IPS-18a (cell line): ENCODE results near the gene SUPV3L1.

Experiments
- H3K27ac ChIP-seq: one replicate; pipeline ENCODE4 v1.5.1; 2013; ENCODE audit warnings: low read length
- H3K27me3 ChIP-seq: one replicate; pipeline ENCODE4 v1.6.1; 2013; ENCODE audit warnings: mild to moderate bottlenecking, low read length; ENCODE audit not compliant: control insufficient read depth, insufficient read depth
- H3K36me3 ChIP-seq: one replicate; pipeline ENCODE4 v1.6.1; 2013; ENCODE audit warnings: low read depth, low read length; ENCODE audit not compliant: control insufficient read depth
- H3K4me1 ChIP-seq: one replicate; pipeline ENCODE4 v1.6.1; 2013; ENCODE audit warnings: low read depth, low read length; ENCODE audit not compliant: control insufficient read depth
- H3K4me3 ChIP-seq: one replicate; pipeline ENCODE4 v1.5.1; 2013; ENCODE audit warnings: low read length
- H3K9ac ChIP-seq: one replicate; pipeline ENCODE4 v1.6.1; 2013; ENCODE audit warnings: mild to moderate bottlenecking, low read length, moderate library complexity
- H3K9me3 ChIP-seq: one replicate; pipeline ENCODE4 v1.6.1; 2013; ENCODE audit warnings: low read depth, low read length; ENCODE audit not compliant: control insufficient read depth

SUPV3L1 gene

DNA sequence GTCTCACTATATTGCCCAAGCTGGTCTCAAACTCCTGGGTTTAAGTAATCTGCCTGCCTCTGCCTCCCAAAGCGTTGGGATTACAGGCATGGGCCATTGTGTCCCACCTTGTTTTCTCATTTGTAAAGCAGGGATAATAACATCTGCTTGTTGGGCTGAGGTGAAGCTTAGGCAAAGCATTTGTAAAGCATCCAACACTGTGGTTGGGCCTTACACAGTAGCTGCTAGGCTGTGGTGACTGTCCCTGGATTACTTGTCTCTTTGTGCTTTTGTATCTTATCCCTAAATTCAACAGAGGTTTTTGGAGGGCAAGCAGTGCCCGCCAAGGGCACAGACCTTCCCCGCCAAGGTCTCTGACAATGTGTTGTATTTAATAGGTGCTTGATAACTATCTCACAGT, 54.4 kb downstream of the SUPV3L1 start:
- no peaks in the 10 kb centered on the region for H3K27me3 ChIP-seq
- no peaks in the 10 kb centered on the region for H3K36me3 ChIP-seq
- no peak overlapping the region for H3K27ac ChIP-seq
- H3K9me3 ChIP-seq = no peaks in the 10 kb centered on the region
- H3K4me1 ChIP-seq = peaks cover 4% of the 10 kb centered on the region
- H3K9ac ChIP-seq = no peak overlapping the region
- H3K4me3 ChIP-seq = no peak overlapping the region

- Histone ChIP-seq H3K27ac (no peak overlapping the region), H3K36me3 (no peaks in the 10 kb centered on the region), H3K9ac (no peak overlapping the region), H3K4me1 (peaks cover 4% of the 10 kb centered on the region), H3K4me3 (no peak overlapping the region), H3K9me3 (no peaks in the 10 kb centered on the region), H3K27me3 (no peaks in the 10 kb centered on the region)
These were observed 57.6 kb downstream of the SUPV3L1 start for GRCh38 chr10:69237528-69238159.

- Histone ChIP-seq H3K9ac (no peak overlapping the region), H3K27me3 (no peaks in the 10 kb centered on the region), H3K4me3 (no peak overlapping the region)
These were observed 59.1 kb downstream of the SUPV3L1 start for GRCh38 chr10:69239136-69239535.

GRCh38 chr10:69239816-69240434, 59.9 kb downstream of the SUPV3L1 start:
- H3K27me3 ChIP-seq = no peaks in the 10 kb centered on the region
- no peak overlapping the region for H3K4me3 ChIP-seq
- H3K36me3 ChIP-seq = no peaks in the 10 kb centered on the region
- H3K4me1 ChIP-seq = peaks cover 4% of the 10 kb centered on the region
- H3K9me3 ChIP-seq = no peaks in the 10 kb centered on the region
- no peak overlapping the region for H3K9ac ChIP-seq
- no peak overlapping the region for H3K27ac ChIP-seq

More at GRCh38 chr10:69239136-69239535, 59.1 kb downstream of the SUPV3L1 start:
- Histone ChIP-seq H3K36me3 (no peaks in the 10 kb centered on the region), H3K27ac (no peak overlapping the region), H3K9me3 (no peaks in the 10 kb centered on the region), H3K4me1 (peaks cover 4% of the 10 kb centered on the region)

- Histone ChIP-seq H3K4me1 (peaks cover 4% of the 10 kb centered on the region), H3K9me3 (no peaks in the 10 kb centered on the region), H3K27me3 (no peaks in the 10 kb centered on the region), H3K36me3 (no peaks in the 10 kb centered on the region), H3K27ac (no peak overlapping the region), H3K4me3 (no peak overlapping the region), H3K9ac (no peak overlapping the region)
These were observed 60.4 kb downstream of the SUPV3L1 start for GRCh38 chr10:69240455-69240854.

- H3K4me3 ChIP-seq = no peak overlapping the region
- H3K9me3 ChIP-seq = no peaks in the 10 kb centered on the region
- H3K4me1 ChIP-seq = peaks cover 4% of the 10 kb centered on the region
- H3K27me3 ChIP-seq = no peaks in the 10 kb centered on the region
- no peak overlapping the region for H3K9ac ChIP-seq
- no peaks in the 10 kb centered on the region for H3K36me3 ChIP-seq
- H3K27ac ChIP-seq = no peak overlapping the region
These were observed 61.5 kb downstream of the SUPV3L1 start for GRCh38 chr10:69241575-69241974.

- Histone ChIP-seq H3K4me3 (no peak overlapping the region), H3K27ac (no peak overlapping the region), H3K36me3 (no peaks in the 10 kb centered on the region), H3K9me3 (no peaks in the 10 kb centered on the region), H3K9ac (no peak overlapping the region), H3K4me1 (peaks cover 4% of the 10 kb centered on the region), H3K27me3 (no peaks in the 10 kb centered on the region)
These were observed 62.2 kb downstream of the SUPV3L1 start for GRCh38 chr10:69242040-69242851.

GRCh38 chr10:69242852-69243212, 62.8 kb downstream of the SUPV3L1 start:
- no peak overlapping the region for H3K27ac ChIP-seq

GRCh38 chr10:69243817-69244216, 63.8 kb downstream of the SUPV3L1 start:
- H3K4me1 ChIP-seq = no peaks in the 10 kb centered on the region
- H3K27ac ChIP-seq = no peak overlapping the region
- no peaks in the 10 kb centered on the region for H3K9me3 ChIP-seq
- H3K4me3 ChIP-seq = no peak overlapping the region
- H3K36me3 ChIP-seq = no peaks in the 10 kb centered on the region
- no peaks in the 10 kb centered on the region for H3K27me3 ChIP-seq
- no peak overlapping the region for H3K9ac ChIP-seq

More at GRCh38 chr10:69242852-69243212, 62.8 kb downstream of the SUPV3L1 start:
- no peak overlapping the region for H3K4me3 ChIP-seq
- H3K4me1 ChIP-seq = peaks cover 3% of the 10 kb centered on the region
- no peaks in the 10 kb centered on the region for H3K9me3 ChIP-seq
- H3K9ac ChIP-seq = no peak overlapping the region
- no peaks in the 10 kb centered on the region for H3K27me3 ChIP-seq
- no peaks in the 10 kb centered on the region for H3K36me3 ChIP-seq

GRCh38 chr10:69246036-69246435, 66.0 kb downstream of the SUPV3L1 start:
- no peaks in the 10 kb centered on the region for H3K9me3 ChIP-seq
- no peaks in the 10 kb centered on the region for H3K27me3 ChIP-seq
- H3K36me3 ChIP-seq = no peaks in the 10 kb centered on the region

DNA sequence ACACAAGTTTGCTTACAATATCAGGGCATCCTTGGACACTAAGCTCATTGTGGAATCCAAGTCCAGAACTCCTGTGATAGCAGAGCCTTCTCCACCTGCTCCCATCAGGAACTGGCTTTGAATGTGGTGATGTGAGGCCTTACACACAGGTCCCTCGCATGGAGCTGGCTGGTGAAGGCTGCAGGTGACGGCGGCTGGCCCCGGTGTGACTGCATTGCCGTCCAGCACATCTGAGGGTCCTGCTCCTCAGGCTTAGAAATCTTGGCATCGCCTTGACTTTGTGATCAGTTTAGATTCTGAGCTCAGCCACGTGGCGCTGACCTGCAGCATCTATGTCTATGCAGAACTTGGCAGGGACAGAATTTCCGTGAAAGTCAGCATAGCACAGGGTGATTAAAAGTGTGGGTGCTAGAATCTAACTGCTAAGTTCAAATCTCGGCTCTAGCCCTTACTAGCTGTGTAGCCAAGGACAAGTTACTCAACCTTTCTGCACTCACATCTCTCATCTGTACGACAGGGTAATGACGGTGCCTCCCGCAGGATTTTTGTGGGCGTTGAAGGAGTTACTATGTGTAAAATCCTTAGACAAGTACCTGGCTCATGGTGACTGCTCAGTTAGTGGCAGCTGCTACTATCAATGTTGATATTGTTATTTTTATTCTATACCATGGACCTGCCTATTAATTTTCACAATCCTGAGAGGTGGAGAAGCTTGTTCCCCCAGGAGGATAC, 66.7 kb downstream of the SUPV3L1 start:
- Histone ChIP-seq H3K9ac (no peak overlapping the region), H3K4me3 (no peak overlapping the region), H3K9me3 (no peaks in the 10 kb centered on the region), H3K27me3 (no peaks in the 10 kb centered on the region), H3K4me1 (no peaks in the 10 kb centered on the region), H3K27ac (no peak overlapping the region), H3K36me3 (no peaks in the 10 kb centered on the region)

More at GRCh38 chr10:69246036-69246435, 66.0 kb downstream of the SUPV3L1 start:
- Histone ChIP-seq H3K4me3 (no peak overlapping the region), H3K27ac (no peak overlapping the region), H3K9ac (no peak overlapping the region), H3K4me1 (no peaks in the 10 kb centered on the region)
